ENCODE data around the gene IL9.

- TF ChIP-seq POLR2A (IDR thresholded peaks at IDR 0.05; ENCODE audit: low read depth, low read length) (no peak), SPI1 (IDR thresholded peaks at IDR 0.05; ENCODE audit: low read depth, low read length) (no peak), POLR2AphosphoS5 (IDR thresholded peaks at IDR 0.05; ENCODE audit: low read depth, low read length) (no peak), TAF1 (IDR thresholded peaks at IDR 0.05; ENCODE audit: low read depth, low read length) (no peak), PAX5 (IDR thresholded peaks at IDR 0.05; ENCODE audit: insufficient read depth, low read length, severe bottlenecking) (no peak), POU2F2 (IDR thresholded peaks at IDR 0.05; ENCODE audit: low read depth, low read length) (no peak)
Observed at GRCh38 chr5:135937245-135937911, 41.7 kb upstream of the IL9 start.

Measured in GM12891 (cell line).